K562 (cell line): ENCODE data around the gene DTWD2. TPM values are rescaled to one million over a fixed set of nuclear protein-coding genes. Genes with fewer than 3 reads are reported as not detected.

Experiments
- BDP1 ChIP-seq: IDR thresholded peaks from 3 replicates; pipeline ENCODE4 v1.6.1; 2011; ENCODE audit not compliant: insufficient read length, insufficient read depth
- BRD4 ChIP-seq: fragments of 200-600 bp; sonication (generic); IDR thresholded peaks from 2 replicates; pipeline ENCODE4 v1.6.1; 2017; ENCODE audit warnings: inconsistent platforms
- ILK ChIP-seq: fragments of 450-650 bp; IDR thresholded peaks from 2 replicates; pipeline ENCODE4 v1.6.1; 2016; ENCODE audit warnings: missing genetic modification characterization, low read depth, mild to moderate bottlenecking, missing compliant biosample characterization, moderate library complexity, borderline replicate concordance
- OTX1 ChIP-seq: fragments of 450-650 bp; formaldehyde crosslinking; IDR thresholded peaks from 2 replicates; pipeline ENCODE4 v1.4.0; 2022; ENCODE audit warnings: mild to moderate bottlenecking
- RBM14 ChIP-seq: fragments of 200-400 bp; formaldehyde crosslinking; IDR thresholded peaks from 2 replicates; pipeline ENCODE4 v1.6.1; 2018; ENCODE audit warnings: low read depth, mild to moderate bottlenecking, low read length, moderate library complexity, borderline replicate concordance; ENCODE audit not compliant: insufficient read depth
- SAFB ChIP-seq: fragments of 200-400 bp; formaldehyde crosslinking; IDR thresholded peaks from 2 replicates; pipeline ENCODE4 v1.6.1; 2017; ENCODE audit warnings: low read depth, low read length, borderline replicate concordance
- SAFB2 ChIP-seq: fragments of 200-400 bp; formaldehyde crosslinking; IDR thresholded peaks from 2 replicates; pipeline ENCODE4 v1.6.1; 2018; ENCODE audit warnings: borderline replicate concordance, low read length, low read depth, moderate library complexity; ENCODE audit not compliant: severe bottlenecking
- polyA plus RNA-seq, 8 experiments: library from polyadenylated mRNA; depleted of rRNA in 4 of 8; stranded (reverse) in 5 of 8; unstranded in 3 of 8; fragments of >200 nt; fragmentation: Nextera tagmentation in 2 of 8; fragmentation: Illumina TruSeq in 1 of 8; extraction: Ambion mirVana in 2 of 8; extraction: Trizol in 1 of 8; gene quantifications; 2 replicates each; pipeline versions ENCODE4 v1.2.1 to v1.2.3, GENCODE V29; 2011 to 2014; ENCODE audit warnings: inconsistent platforms in 1 of 8, missing spikeins in 1 of 8
- total RNA-seq, 7 experiments: library from RNA; depleted of rRNA in 6 of 7; stranded (reverse); fragments of >200 nt in 6 of 7; fragmentation: Illumina TruSeq in 2 of 7; extraction: Trizol in 2 of 7; gene quantifications; 2 replicates each; pipeline versions ENCODE4 v1.2.1 to v1.2.3, GENCODE V29; 2011 to 2021; ENCODE audit warnings: low replicate concordance in 1 of 7
- TF ChIP-seq, protein P1 (sequence below): sonication (generic); formaldehyde crosslinking; IDR thresholded peaks from 2 replicates; pipeline ENCODE4 v1.8.0; 2022; ENCODE audit warnings: mild to moderate bottlenecking, missing genetic modification reagents
- TF ChIP-seq, protein P2 (sequence below): fragments of 450-650 bp; formaldehyde crosslinking; IDR thresholded peaks from 2 replicates; pipeline ENCODE4 v1.4.0; 2020; ENCODE audit warnings: mild to moderate bottlenecking, moderate library complexity

DTWD2 gene
- total and polyA plus RNA-seq, 9 of the 15 experiments (the other 6 are each of a cell fraction or from before 2014, with no cell fraction given): 0.99 to 10.8 (median 4.1) TPM

DNA sequence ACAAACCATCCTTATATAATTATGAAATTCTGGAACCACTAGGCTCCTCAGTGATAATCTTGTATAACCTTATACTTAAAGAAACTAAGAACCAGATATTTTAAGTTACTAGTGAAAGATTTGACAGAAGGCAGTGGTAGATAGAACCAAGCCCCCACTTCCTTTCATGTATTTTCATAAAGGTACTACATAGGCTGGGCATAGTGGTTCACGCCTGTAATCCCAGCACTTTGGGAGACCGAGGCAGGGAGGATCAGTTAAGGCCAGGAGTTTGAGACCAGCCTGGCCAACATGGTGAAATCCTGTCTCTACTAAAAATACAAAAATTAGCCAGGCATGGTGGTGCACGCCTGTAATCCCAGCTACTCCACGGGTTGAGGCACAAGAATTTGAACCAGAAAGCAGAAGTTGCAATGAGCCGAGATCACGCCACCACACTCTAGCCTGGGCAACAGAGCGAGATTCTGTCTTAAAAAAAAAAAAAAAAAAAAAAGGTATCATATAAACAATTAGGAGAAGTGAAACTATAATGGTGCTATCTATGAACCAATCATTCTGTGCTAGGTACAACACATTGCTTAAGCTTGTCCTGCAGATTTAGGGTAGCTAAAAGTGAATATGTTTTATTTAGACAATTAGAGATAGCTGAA, 27.9 kb upstream of the DTWD2 start (continued):
- TF ChIP-seq SAFB2: no peak
- no peak for TF ChIP-seq SAFB
- TF ChIP-seq RBM14: no peak
- TF ChIP-seq ILK (tag): no peak
- TF ChIP-seq, protein P1, sequence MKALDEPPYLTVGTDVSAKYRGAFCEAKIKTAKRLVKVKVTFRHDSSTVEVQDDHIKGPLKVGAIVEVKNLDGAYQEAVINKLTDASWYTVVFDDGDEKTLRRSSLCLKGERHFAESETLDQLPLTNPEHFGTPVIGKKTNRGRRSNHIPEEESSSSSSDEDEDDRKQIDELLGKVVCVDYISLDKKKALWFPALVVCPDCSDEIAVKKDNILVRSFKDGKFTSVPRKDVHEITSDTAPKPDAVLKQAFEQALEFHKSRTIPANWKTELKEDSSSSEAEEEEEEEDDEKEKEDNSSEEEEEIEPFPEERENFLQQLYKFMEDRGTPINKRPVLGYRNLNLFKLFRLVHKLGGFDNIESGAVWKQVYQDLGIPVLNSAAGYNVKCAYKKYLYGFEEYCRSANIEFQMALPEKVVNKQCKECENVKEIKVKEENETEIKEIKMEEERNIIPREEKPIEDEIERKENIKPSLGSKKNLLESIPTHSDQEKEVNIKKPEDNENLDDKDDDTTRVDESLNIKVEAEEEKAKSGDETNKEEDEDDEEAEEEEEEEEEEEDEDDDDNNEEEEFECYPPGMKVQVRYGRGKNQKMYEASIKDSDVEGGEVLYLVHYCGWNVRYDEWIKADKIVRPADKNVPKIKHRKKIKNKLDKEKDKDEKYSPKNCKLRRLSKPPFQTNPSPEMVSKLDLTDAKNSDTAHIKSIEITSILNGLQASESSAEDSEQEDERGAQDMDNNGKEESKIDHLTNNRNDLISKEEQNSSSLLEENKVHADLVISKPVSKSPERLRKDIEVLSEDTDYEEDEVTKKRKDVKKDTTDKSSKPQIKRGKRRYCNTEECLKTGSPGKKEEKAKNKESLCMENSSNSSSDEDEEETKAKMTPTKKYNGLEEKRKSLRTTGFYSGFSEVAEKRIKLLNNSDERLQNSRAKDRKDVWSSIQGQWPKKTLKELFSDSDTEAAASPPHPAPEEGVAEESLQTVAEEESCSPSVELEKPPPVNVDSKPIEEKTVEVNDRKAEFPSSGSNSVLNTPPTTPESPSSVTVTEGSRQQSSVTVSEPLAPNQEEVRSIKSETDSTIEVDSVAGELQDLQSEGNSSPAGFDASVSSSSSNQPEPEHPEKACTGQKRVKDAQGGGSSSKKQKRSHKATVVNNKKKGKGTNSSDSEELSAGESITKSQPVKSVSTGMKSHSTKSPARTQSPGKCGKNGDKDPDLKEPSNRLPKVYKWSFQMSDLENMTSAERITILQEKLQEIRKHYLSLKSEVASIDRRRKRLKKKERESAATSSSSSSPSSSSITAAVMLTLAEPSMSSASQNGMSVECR (CRISPR knock-in tag): no peak
- TF ChIP-seq BDP1: no peak
- no peak for TF ChIP-seq BRD4
- TF ChIP-seq, protein P2, sequence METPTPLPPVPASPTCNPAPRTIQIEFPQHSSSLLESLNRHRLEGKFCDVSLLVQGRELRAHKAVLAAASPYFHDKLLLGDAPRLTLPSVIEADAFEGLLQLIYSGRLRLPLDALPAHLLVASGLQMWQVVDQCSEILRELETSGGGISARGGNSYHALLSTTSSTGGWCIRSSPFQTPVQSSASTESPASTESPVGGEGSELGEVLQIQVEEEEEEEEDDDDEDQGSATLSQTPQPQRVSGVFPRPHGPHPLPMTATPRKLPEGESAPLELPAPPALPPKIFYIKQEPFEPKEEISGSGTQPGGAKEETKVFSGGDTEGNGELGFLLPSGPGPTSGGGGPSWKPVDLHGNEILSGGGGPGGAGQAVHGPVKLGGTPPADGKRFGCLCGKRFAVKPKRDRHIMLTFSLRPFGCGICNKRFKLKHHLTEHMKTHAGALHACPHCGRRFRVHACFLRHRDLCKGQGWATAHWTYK (CRISPR knock-in tag): no peak
- TF ChIP-seq OTX1 (CRISPR knock-in tag): no peak
- TF ChIP-seq, all 486 proteins: peak for 0
